Measurements from ENCODE around the gene SLC16A7.

DNA sequence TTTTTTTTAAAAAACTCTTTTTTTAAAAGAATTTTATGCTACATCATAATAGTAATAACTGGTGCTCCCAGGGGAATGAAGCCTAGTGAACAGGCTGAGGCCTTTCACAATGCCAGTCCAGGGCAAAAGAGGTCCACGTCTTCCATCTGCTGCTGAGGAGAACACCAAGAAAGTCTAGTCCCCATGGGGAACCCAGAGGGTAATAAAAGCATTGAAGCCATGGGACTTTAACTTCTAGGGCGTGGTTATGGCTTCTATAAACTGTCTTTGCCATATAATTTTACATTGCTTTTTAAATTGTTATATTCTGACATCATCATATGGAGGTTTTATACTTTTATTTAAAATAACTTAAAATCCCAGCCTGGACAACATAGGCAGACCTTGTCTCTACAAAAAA, 64.3 kb downstream of the SLC16A7 start:
- TF ChIP-seq, protein P1, sequence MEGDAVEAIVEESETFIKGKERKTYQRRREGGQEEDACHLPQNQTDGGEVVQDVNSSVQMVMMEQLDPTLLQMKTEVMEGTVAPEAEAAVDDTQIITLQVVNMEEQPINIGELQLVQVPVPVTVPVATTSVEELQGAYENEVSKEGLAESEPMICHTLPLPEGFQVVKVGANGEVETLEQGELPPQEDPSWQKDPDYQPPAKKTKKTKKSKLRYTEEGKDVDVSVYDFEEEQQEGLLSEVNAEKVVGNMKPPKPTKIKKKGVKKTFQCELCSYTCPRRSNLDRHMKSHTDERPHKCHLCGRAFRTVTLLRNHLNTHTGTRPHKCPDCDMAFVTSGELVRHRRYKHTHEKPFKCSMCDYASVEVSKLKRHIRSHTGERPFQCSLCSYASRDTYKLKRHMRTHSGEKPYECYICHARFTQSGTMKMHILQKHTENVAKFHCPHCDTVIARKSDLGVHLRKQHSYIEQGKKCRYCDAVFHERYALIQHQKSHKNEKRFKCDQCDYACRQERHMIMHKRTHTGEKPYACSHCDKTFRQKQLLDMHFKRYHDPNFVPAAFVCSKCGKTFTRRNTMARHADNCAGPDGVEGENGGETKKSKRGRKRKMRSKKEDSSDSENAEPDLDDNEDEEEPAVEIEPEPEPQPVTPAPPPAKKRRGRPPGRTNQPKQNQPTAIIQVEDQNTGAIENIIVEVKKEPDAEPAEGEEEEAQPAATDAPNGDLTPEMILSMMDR (IDR thresholded peaks at IDR 0.05; ENCODE audit: borderline replicate concordance, extremely low read depth, low read length, poor library complexity, severe bottlenecking), result no peak
- TF ChIP-seq EZH2 (IDR thresholded peaks at IDR 0.05; ENCODE audit: borderline replicate concordance, low read depth, low read length, severe bottlenecking), result no peak

Data from DND-41 (cell line).